GM12892 (cell line): ENCODE data around the gene CPZ. TPM values are rescaled to one million over a fixed set of nuclear protein-coding genes. Genes with fewer than 3 reads are reported as not detected.

ENCODE experiments used
- DNase-seq: peaks from one replicate; pipeline ENCODE4 v3.0.0; 2011; ENCODE audit not compliant: insufficient read length
- FAIRE-seq: peaks from 2 replicates; lab custom pipeline; 2011; peaks lifted over from hg19 to GRCh38; lab: Jason Lieb, UNC
- POLR2A ChIP-seq: IDR thresholded peaks from 2 replicates; pipeline ENCODE4 v1.6.1; 2011; ENCODE audit warnings: low read depth, low read length, control low read depth
- POLR2AphosphoS5 ChIP-seq: IDR thresholded peaks from 2 replicates; pipeline ENCODE4 v1.6.1; 2011; ENCODE audit warnings: low read depth, low read length, control low read depth
- TAF1 ChIP-seq: IDR thresholded peaks from 2 replicates; pipeline ENCODE4 v1.6.1; 2011; ENCODE audit warnings: low read depth, mild to moderate bottlenecking, control low read depth, low read length, borderline replicate concordance
- polyA plus RNA-seq: library from polyadenylated mRNA; unstranded; fragments of >200 nt; gene quantifications from one replicate; pipeline ENCODE4 v1.2.1, GENCODE V29; 2012; ENCODE audit warnings: missing spikeins, inconsistent platforms; ENCODE audit not compliant: missing spikeins

CPZ gene
- polyA plus RNA-seq = not detected

DNA sequence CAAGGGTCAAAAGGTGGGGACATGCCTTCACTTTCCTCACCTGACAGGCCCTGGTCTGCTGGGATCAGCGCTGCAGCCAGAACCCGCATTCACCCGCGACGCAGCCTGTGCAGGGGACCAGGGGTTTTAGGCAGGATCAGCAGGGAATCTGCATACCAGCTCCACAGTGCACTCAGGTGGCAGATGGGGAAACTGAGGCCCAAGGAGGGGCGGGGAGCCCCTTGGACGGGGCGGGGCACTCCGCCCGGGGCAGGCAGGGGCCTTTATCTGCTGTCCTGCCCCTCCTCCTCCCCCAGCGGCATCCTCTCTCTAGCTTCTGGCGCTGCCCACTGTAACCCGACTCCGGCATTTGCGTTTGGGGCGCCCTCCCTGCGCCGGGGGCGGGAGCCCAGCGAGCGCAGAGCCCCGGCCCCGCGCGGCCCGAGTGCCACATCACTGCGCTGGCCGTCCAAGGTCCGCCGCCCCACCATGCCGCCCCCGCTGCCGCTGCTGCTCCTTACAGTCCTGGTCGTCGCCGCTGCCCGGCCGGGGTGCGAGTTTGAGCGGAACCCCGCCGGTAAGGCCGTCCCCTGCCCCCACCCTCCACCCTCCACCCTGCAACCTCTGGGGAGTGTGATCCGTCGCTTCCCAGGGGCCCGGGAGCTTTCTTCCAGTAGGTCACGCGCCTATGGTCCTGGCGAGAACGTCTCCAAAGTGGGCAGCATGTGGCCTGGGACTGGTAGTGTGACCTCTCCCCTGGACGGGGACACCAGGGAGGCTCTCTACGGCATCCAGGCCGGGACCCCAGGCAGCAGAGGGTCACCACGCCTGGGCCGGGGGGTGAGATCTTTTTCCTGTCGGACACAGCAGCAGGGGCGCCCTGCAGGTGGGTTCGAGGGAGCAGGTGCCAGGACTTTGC lies at the start of gene CPZ:
Gene CPZ, plus strand, starts transcription at position 400 of the 898 bp plus-strand sequence. Its CDS starts 69 bp downstream, at position 469.
- DNase-seq (no peak), FAIRE-seq (no peak)
- TF ChIP-seq POLR2A (no peak), TAF1 (no peak), POLR2AphosphoS5 (no peak)

DNA sequence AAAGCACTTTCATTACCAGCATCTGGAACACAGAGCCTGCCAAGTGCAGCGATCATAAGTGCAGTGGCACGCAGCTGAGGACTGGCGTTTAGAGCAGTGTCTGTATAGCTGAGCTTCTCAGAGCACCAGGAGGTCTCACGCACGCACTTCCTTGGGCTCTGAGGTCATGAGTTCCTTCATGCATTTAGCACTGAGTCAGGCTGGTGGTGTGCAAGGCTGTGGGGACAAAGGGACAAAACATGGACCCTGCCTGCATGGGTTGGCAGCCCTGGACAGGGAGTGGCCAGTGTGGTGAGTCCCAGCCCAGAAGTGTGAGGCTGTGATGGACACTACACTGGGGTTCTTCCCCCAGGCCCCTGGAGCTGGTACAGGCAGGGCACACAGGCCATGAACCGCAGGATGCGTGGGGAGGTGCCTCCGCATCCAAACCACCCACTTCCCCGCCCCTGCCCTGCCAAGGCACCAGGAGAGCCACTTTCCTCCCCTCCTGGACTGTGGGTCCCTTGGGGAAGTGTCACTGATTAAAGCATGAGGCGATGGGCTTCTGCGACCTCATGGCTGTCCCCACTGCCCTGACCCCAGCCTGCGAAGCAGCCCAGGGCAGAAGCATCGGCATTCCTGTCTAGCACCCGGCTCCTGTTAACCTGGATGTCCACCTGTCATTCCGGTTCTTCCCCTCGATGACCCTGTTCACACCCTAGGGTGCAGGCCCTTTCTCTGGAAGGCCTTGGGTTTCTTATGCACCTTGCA lies 49.6 kb upstream of the CPZ start:
- TF ChIP-seq POLR2A (no peak), TAF1 (no peak)
- DNase-seq (peak; percentile 2), FAIRE-seq (no peak)

DNA sequence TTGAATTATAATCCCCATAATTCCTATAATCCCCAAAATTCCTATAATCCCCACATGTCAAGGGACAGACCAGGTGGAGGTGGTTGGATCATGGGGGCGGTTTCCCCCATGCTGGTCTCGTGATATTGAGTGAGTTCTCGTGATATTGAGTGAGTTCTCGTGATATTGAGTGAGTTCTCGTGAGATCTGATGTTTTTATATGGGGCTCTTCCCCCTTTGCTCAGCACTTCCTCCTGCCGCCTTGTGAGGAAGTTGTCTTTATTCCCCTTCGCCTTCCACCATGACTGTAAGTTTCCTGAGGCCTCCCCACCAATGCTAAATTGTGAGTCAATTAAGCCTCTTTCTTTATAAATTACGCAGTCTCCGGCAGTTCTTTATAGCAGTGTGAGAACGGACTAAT lies 48.9 kb upstream of the CPZ start:
- DNase-seq (no peak), FAIRE-seq (no peak)
- no peak for TF ChIP-seq POLR2A
- no peak for TF ChIP-seq TAF1
- no peak for TF ChIP-seq POLR2AphosphoS5

DNA sequence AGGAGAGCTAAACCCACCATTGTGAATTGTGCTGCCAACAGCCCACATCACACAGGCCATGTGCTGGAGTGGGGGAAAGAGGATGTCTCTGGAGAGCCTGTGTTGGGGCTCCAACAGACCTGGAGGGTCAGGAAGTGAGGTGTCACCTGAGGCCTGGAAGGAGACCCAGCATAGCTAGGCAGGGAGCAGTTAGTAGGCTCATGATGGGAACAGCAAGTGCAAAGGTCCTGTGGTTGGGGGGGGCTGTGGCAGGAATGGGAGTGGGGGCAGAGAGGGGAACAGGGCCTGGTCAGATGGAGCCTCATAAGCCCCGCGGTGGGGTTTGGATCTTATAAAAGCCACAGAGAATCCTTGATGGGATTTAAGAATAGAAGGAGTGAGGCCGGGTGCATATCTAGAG lies 48.3 kb upstream of the CPZ start:
- TF ChIP-seq POLR2A (no peak), TAF1 (no peak), POLR2AphosphoS5 (no peak)
- DNase-seq (no peak), FAIRE-seq (no peak)

DNA sequence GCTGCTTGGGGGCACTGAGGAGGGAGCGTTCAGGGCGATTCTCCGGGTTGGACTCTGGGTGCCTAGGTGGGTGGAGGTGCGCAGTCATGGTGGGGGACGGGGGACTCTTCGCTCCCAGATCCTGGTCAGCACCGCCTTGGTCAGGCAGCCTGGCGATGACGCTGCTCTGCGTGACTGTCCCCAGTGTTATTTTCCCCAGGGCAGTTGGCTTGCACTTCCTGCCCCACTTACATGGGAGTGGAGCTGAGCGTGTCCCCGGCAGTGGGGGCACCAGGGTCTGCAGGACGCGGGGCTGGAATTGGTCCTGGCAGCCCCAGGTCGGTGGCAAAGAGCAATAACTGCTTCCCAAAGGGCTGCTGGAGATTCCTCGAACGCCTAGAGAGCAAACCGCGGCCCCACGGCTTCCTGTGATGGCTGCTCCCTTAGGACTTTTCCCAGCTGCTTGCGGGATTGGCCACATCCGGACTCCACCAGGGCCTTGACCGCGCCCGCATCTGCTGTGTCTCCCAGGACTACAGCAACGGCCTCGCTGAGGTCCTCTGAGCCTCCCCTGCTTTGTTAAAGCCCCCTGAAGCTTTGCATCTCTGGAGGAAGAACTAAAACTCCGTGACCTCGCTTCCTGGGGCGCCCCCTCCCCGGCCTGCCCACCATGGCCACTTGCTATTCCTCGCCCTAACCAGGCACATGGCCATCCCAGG lies 47.7 kb upstream of the CPZ start:
- no peak for FAIRE-seq

DNA sequence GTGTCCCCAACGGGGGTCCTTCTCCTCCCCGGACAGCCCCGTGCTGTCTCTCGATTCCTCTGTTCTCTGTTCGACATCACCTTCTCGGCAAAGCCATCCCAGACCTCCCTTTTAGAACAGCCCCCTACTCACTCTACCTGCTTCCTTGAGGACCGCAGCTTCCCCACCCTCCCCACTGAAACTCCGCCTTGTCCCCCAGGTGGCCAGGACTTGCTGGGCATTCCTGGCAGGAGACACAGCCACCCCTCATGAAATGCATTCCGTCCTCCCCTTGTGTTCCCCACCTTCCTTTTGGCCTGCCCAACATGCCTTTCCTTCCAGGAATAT lies 47.2 kb upstream of the CPZ start:
- DNase-seq (peak; percentile 12), FAIRE-seq (no peak)
- TF ChIP-seq POLR2AphosphoS5 = no peak
- TF ChIP-seq TAF1 = no peak
- TF ChIP-seq POLR2A = no peak

More for the DNA sequence above, 47.7 kb upstream of the CPZ start:
- TF ChIP-seq POLR2AphosphoS5 (no peak), TAF1 (no peak), POLR2A (no peak)
- peak; percentile 1 for DNase-seq

DNA sequence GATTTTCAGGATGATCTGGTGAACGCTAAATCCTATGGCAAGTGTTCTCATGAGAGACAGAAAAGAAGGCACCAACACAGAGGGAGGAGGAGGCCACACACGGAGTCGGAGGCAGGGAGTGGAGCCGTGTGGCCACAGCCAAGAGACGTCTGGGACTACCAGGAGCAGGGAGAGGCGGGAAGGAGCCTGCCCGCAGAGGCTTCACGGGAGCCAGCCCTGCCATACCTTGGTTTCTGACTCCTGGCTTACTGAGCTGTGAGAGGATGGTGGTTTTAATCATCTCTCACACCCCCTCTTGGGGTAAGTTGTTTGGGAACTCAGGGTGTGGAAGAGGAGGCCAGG lies 45.8 kb upstream of the CPZ start:
- no peak for TF ChIP-seq TAF1
- TF ChIP-seq POLR2AphosphoS5 = no peak
- TF ChIP-seq POLR2A = no peak
- DNase-seq (no peak), FAIRE-seq (no peak)

DNA sequence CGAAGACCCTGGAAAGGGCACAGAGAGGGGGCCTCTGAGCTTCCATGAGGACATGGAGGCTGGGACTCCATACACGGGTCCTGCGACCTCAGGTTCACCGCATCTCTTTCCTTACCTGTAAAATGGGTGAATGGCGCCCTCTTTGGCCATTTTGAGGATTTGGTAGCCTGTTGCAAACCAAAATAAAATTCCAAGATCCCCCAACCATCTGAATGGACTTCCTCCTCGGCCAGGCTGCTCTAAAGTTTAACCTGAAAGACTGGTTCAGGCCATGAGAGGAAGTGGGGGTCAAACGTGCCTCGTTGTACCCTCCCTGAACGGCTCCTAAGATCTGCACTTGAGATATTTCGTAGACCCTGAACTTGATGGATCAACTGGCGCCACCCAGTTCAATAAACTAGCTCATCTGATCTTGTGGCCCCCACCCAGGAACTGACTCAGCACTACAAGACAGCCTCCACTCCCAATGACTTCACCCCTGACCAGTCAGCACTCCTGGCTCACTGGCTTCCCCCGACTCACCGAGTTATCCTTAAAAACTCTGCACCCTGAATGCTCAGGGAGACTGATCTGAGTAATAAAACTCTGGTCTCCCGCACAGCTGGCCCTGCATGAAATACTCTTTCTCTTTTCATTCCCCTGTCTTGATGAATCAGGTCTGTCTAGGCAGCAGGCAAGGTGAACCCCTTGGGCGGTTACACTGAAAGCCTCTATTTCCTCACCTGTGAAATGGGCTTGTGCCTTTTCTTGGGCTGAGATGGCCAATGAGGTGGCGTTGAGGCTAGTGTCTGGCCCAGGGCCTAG lies 45.3 kb upstream of the CPZ start:
- TF ChIP-seq TAF1 (no peak), POLR2A (no peak), POLR2AphosphoS5 (no peak)
- peak; percentile 60 for FAIRE-seq
- DNase-seq = no peak

DNA sequence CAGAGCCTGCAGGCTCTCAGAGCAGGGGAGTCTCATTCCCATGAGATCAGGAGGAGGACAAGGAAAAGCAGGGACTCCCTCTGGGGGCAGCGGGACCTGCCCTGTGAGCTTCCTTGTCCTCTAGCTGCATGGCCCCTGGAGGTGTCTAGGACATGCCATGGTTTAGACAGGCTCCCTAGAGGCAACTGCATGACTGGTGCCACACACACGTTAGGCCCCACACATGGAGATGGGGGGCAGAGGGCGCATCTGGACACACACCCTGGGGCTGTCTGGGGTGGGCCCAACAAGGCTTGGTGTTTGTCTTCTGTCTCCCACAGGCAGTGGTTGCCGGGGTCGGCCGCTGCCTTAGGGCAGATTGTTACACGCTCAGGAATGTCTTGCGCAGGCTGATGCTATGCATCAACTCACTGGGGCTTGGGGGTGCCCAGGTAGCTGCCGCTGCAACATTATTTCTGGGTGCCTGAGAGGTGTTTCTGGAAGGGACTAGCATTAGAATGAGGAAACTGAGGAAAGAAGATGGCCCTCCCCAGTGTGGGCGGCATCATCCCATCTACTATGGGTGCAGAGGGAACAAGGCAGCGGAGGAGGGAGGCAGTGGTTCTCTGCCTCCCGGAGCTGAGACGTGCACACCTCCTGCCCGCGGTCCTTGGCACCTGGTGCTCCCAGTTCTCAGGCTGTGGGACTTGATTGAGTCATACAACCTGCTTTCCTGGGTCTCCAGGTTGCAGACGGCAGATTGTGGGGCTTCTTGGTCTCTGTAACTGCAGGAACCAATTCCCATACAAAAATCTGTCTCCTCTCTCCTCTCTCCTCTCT lies 44.4 kb upstream of the CPZ start:
- DNase-seq (peak; percentile 4), FAIRE-seq (no peak)
- TF ChIP-seq POLR2AphosphoS5 = no peak
- no peak for TF ChIP-seq TAF1
- TF ChIP-seq POLR2A = no peak

DNA sequence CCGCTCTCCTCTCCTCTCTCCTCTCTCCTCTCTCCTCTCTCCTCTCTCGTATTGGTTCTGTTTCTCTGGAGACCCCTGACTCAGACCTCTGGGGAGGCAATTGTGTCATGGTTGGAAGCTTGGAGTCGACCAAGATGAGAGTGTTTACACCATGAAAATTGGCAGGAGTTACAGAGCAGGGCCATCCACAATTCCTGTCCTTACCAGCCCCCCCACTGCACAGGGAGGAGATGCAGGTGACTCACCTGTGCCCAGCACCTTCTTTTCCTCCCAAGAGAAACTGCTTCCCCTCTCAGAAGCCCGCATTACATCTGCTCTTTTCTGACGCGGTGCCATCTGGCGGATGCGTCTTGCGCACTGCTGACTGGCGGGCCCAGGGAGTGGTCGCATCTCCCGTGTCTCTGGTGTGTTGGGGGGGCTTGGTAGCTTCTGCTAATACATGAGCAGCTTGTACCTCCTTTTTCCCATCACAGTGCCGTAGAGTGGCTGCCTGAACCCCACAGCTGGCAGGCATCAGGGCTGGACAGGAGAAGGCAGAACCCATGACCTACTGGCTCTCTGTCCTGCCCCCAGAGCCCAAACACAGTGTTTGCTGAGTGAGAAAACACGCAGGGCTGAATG lies 43.7 kb upstream of the CPZ start:
- TF ChIP-seq POLR2AphosphoS5 (no peak), POLR2A (no peak)
- no peak for FAIRE-seq
- no peak for DNase-seq

DNA sequence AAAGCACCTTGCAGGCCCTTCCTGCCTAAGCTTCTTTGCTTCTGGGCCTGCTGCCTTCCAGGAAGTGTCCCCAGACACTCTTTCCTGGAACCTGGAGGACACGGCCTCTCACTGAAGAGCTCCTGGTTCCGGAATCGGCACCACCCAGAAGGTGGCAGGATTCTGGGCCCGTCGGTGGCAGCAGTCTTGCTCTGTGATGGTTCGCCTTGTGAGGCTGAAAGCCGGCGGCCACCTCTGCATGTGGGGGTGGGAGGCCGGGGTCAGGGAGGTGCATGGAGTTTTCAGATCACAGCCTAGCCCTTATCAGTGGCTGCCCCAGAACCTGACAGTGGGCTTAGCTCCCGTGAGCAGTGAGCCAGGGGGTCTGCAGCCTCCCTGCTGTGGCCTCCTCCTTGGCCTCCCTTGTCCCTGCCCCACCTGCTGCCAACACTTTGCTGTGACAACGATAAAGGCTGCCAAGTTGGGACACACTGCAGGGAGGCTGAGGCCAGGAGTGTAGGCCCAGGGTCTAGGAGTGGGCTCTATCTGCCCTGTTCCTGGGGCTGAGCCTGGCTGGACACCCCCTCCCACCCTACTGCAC lies 43.1 kb upstream of the CPZ start:
- TF ChIP-seq POLR2A = no peak
- TF ChIP-seq POLR2AphosphoS5 = no peak
- no peak for TF ChIP-seq TAF1
- FAIRE-seq (no peak), DNase-seq (no peak)
